Measurements from ENCODE around the gene BCL11B. TPM values are rescaled to one million over a fixed set of nuclear protein-coding genes. Genes with fewer than 3 reads are reported as not detected.
"Not testable (repeated sequence)": the region's sequence is repeated elsewhere in the genome, so short reads cannot be mapped to it uniquely, and the experiment has no call there.

The BCL11B gene
- total RNA-seq, 2 experiments from 2014 or later: 62.1 to 66.2 TPM

DNA sequence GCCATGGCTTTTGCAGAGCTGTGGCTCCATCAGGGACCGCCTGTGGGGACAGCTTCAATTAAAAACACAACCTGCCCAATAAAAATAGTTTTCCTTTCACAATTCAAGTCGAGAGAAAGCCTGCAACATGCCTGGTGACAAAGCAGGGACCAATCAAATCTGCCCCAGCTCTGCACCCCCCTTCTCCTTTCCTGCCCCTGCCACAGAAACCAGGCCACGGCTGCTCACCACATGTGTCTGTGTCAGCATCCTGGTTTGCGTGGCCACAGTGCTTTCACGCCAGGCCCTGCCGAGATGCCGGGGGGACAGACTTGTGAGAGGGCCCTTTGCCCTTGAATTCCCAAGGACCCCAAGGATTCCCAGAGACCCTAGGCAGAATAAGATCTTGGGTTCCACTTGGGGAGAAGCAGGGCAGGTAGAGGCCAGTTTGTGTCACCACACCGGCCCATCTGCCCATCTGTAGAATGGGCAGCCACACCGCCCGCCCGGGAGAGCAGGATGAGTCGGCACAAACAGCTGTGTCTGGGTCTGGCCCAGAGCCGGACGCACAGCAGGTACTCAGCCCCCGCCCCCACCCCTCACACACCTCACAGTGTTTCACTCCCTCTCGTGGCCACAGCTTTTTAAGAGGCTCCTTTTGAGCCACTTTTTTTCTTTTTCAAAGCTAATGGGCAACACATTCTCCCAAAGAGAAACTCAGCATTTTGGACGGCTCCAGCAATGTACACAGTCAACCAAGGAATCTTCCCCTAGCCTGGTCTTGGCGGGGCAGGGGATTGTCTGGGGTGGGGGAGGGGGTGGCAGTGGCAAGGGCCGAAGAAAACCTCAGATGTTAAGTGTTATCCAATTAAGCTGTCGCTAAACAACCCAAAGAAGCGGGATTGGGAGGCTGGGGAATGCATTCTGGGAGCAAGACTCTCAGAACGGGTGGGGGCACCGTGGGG is 41.5 kb downstream of the BCL11B start:
- H3K27me3 Mint-ChIP-seq: no peaks in the 10 kb centered on the region
- H3K9me3 Mint-ChIP-seq (ENCODE audit: low read depth): peaks cover 3% of the 10 kb centered on the region
- H3K27ac Mint-ChIP-seq: peak overlapping the region; percentile 88
- H3K4me3 Mint-ChIP-seq: peak overlapping the region; percentile 67
- peaks cover 60% of the 10 kb centered on the region for H3K36me3 Mint-ChIP-seq (ENCODE audit: low read depth)
- CTCF ChIA-PET: interaction anchor here (0.6 to 3.6 kb wide), 18 partner anchors 10 to 1048 kb away, joined by 3 to 17 read pairs (median 4); no protein-coding TSS in a partner anchor
- ATAC-seq: peak; percentile 55
- intact Hi-C loops (cut with DNase I, micrococcal nuclease): loop anchor here (1.0 to 10.0 kb wide), 7 partner anchors 14 to 1256 kb away; partner anchors contain the start of gene EVL (in 1 of the 2)
- POLR2A ChIA-PET: interaction anchor here (0.7 to 1.4 kb wide), 10 partner anchors 12 to 40 kb away, joined by 3 to 9 read pairs (median 4); no protein-coding TSS in a partner anchor
- H3K4me1 Mint-ChIP-seq: peaks cover 93% of the 10 kb centered on the region
- DNase-seq: peak; percentile 91

DNA sequence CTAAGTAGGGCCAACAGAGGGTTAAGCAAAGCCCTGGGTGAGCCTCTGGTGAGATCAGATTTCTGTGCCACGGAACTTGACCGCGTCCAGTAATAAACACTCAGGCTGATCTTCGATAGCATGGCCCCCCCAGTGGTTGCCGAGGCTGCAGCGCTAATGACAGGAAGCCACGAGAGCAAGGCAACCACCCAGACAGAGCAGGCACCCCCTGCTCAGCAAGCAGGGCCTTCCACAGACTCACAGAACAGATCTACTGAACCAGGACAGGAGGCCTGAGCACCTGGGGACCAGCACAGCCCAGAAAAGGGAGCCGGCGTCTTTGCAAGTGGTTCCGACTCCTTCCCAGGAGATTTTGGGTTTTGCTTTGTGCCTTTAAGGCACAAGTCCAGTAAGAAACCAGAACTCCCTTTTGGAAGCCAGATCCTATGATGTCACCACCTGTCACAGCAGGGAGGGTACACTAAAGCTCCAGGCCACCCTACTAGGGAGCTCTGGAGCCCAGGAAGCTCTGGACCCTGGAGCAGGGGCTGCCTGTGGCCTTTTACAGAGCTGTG is 42.3 kb downstream of the BCL11B start:
- H3K4me3 Mint-ChIP-seq: peak overlapping the region; percentile 67
- no peak for DNase-seq
- CTCF ChIA-PET: interaction anchor here (0.5 to 3.6 kb wide), 14 partner anchors 10 to 42 kb away, joined by 3 to 17 read pairs (median 6); no protein-coding TSS in a partner anchor
- no peaks in the 10 kb centered on the region for H3K27me3 Mint-ChIP-seq
- peaks cover 95% of the 10 kb centered on the region for H3K4me1 Mint-ChIP-seq
- intact Hi-C loops (cut with DNase I, micrococcal nuclease): loop anchor here (1.0 to 10.0 kb wide), 7 partner anchors 13 to 1255 kb away; partner anchors contain the start of gene EVL (in 1 of the 2)
- peaks cover 3% of the 10 kb centered on the region for H3K9me3 Mint-ChIP-seq (ENCODE audit: low read depth)
- POLR2A ChIA-PET: interaction anchor here (0.7 to 1.4 kb wide), 7 partner anchors 13 to 39 kb away, joined by 3 to 5 read pairs (median 3); no protein-coding TSS in a partner anchor
- ATAC-seq: no peak
- peak overlapping the region; percentile 88 for H3K27ac Mint-ChIP-seq
- peaks cover 67% of the 10 kb centered on the region for H3K36me3 Mint-ChIP-seq (ENCODE audit: low read depth)

DNA sequence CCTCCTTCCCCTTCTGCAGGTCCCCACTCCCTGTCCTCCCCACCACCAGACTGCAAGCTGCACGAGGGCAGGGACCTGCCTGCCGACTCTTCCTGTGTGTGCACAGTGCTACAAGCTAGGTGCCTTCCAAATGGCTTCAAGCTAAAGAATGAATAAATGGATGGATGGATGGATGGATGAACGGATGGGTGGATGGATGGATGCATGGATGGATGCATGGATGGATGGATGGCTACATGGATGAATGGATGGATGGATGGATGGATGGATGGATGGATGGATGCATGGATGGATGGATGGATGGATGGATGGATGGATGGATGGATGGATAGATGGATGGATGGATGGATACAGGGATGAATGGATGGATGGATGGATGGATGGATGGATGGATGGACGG is 43.2 kb downstream of the BCL11B start:
- H3K27me3 Mint-ChIP-seq; intact Hi-C loops (cut with DNase I, micrococcal nuclease); H3K9me3 Mint-ChIP-seq (ENCODE audit: low read depth); ATAC-seq; DNase-seq: not testable (repeated sequence)
- Mint-ChIP-seq H3K4me3 (peak overlapping the region; percentile 67), H3K36me3 (ENCODE audit: low read depth) (peaks cover 72% of the 10 kb centered on the region), H3K27ac (peak overlapping the region; percentile 88), H3K4me1 (peaks cover 96% of the 10 kb centered on the region)
- CTCF ChIA-PET: interaction anchor here (0.5 to 4.7 kb wide), 5 partner anchors 8 to 38 kb away, joined by 4 to 18 read pairs (median 14); no protein-coding TSS in a partner anchor
- POLR2A ChIA-PET: interaction anchor here (0.6 to 1.4 kb wide), 4 partner anchors 9 to 38 kb away, joined by 3 to 6 read pairs (median 4); no protein-coding TSS in a partner anchor

DNA sequence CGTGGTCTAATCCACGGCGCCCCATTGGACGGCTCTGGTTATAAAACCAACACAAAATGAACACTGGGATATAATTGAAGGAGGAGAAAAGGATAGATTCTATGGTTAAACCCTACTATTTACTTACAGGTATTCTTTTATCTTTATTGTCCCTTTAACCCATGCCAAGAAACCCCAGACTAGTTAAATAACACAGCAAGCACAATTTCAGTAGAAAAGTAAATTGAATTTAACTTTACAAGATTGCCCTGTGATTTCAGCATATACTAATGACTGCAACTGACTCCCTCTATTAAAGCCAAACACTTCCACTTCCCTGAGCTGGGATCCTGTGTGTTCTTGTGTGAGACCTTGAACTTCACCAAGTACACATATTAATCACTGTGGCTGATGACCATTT is 45.3 kb downstream of the BCL11B start:
- Mint-ChIP-seq H3K27ac (peak overlapping the region; percentile 88), H3K9me3 (ENCODE audit: low read depth) (peaks cover 3% of the 10 kb centered on the region), H3K27me3 (no peaks in the 10 kb centered on the region), H3K36me3 (ENCODE audit: low read depth) (peaks cover 82% of the 10 kb centered on the region), H3K4me3 (peak overlapping the region; percentile 37), H3K4me1 (peaks cover 96% of the 10 kb centered on the region)
- ChIA-PET CTCF (interaction anchor here (0.8 to 4.7 kb wide), 8 partner anchors 10 to 42 kb away, joined by 3 to 18 read pairs (median 4); no protein-coding TSS in a partner anchor), POLR2A (interaction anchor here (0.6 to 0.9 kb wide), 3 partner anchors 14 to 1086 kb away, joined by 4 to 5 read pairs (median 4); no protein-coding TSS in a partner anchor)
- no peak for DNase-seq
- peak; percentile 20 for ATAC-seq
- intact Hi-C loops (cut with DNase I, micrococcal nuclease): no loop called here

DNA sequence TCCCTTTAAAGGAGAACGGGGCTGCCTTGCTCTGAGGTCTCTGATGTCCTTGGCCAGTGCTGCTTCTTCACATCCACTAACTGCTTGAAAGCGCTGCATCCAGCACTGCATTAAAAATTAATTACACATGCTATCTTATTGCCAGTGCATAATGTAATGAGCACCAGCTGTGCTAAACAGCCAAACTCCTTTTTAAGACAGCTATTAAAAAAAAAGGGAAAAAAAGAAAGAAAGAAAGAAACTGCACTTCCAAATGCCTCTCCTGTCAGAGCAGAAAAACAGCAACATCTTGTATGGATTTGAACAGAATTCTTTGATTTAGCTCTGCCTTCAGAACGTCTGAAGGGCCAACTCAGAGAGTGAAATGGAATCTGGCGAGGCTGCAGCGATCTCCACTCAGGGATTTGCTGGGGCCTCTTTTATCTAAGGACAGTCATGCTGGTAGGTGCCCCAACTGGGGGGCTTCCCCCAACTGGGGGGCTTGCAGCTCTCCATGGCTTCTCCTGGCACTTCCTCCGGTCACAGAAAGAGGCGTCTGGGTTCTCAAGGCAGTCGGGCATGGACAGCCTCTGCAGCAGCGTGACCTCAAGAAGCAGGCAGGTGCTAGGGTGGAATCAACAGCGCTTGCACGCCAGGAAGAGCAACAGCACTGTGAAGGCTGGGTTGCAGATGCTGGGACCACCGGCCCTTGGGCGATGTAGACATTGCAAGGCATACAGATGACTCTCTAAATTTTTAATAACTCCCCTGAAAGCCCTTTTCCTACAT is 46.4 kb downstream of the BCL11B start:
- intact Hi-C loops (cut with DNase I, micrococcal nuclease): no loop called here
- H3K27me3 Mint-ChIP-seq: no peaks in the 10 kb centered on the region
- peak overlapping the region; percentile 37 for H3K4me3 Mint-ChIP-seq
- no peak for DNase-seq
- peak overlapping the region; percentile 88 for H3K27ac Mint-ChIP-seq
- H3K9me3 Mint-ChIP-seq (ENCODE audit: low read depth): peaks cover 3% of the 10 kb centered on the region
- POLR2A ChIA-PET: interaction anchor here (0.7 to 1.2 kb wide), 3 partner anchors 10 to 23 kb away, joined by 3 to 5 read pairs (median 4); no protein-coding TSS in a partner anchor
- H3K4me1 Mint-ChIP-seq: peaks cover 97% of the 10 kb centered on the region
- H3K36me3 Mint-ChIP-seq (ENCODE audit: low read depth): peaks cover 87% of the 10 kb centered on the region
- CTCF ChIA-PET: interaction anchor here (0.7 to 4.7 kb wide), 16 partner anchors 7 to 846 kb away, joined by 3 to 18 read pairs (median 4); no protein-coding TSS in a partner anchor
- no peak for ATAC-seq

DNA sequence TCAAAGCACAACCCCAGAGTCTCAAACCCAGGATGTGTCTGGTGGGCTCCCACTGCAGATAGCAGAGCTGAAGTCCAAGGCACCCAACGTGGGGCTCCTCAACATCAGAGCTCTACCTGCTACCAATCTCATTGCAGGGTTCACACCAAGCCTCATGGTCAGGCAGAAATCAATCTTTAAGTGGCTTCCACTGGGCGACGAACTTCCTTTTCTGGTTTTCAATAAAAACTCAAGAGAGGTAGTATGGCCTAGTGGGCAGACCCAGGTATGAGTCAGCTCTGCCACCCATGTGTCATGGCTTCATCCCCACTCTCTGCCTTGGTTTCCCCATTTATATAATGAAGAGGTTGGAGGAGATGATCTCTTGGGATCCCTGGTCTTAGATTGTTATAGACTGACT is 47.0 kb downstream of the BCL11B start:
- POLR2A ChIA-PET: interaction anchor here (1.0 to 1.2 kb wide), 3 partner anchors 9 to 17 kb away, joined by 3 to 5 read pairs (median 4); no protein-coding TSS in a partner anchor
- CTCF ChIA-PET: interaction anchor here (0.6 to 4.7 kb wide), 13 partner anchors 8 to 1084 kb away, joined by 3 to 18 read pairs (median 4); no protein-coding TSS in a partner anchor
- DNase-seq: no peak
- Mint-ChIP-seq H3K36me3 (ENCODE audit: low read depth) (peaks cover 88% of the 10 kb centered on the region), H3K27me3 (no peaks in the 10 kb centered on the region), H3K9me3 (ENCODE audit: low read depth) (peaks cover 3% of the 10 kb centered on the region), H3K4me1 (peaks cover 96% of the 10 kb centered on the region), H3K27ac (peak overlapping the region; percentile 88), H3K4me3 (peak overlapping the region; percentile 43)
- peak; percentile 8 for ATAC-seq
- intact Hi-C loops (cut with DNase I, micrococcal nuclease): no loop called here

DNA sequence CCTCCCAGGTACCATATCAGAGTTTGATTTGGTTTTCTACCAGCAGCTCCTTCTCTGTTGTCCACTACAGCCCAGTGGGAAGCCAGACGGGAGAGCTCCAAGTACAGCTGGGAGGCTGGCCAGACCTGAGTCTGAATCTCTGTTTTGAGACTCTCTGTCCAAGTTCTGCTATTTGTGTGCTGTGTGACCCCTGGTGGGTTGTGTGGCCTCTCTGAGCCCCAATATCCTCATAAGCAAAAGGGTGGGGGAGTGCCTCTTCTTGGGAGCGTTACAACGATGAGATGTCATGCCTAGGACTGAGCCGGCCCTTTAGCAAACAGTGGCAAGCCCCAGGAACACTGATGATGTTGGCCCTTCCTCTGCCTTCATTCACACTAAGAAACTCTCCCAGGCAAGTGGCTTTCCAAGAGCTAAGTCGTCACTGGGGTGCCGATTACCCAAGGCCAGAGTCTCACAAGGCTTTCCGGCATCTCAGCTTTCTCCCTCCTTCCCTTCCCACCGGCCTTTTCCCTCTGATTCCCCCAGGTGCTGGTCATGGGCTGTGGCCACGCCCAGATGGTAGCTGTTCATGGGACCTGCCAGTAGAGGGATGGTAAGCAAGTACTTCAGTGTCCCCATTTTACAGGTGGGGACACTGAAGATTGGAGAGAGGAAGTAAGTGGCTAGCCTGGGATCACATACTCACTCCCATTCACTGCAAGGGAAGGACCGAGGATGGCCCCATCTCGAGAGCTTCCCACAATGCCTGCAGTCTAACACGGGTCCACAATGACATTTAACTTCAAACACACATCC is 47.7 kb downstream of the BCL11B start:
- Mint-ChIP-seq H3K4me3 (peak overlapping the region; percentile 43), H3K36me3 (ENCODE audit: low read depth) (peaks cover 85% of the 10 kb centered on the region), H3K9me3 (ENCODE audit: low read depth) (peaks cover 3% of the 10 kb centered on the region), H3K27me3 (no peaks in the 10 kb centered on the region), H3K4me1 (peaks cover 95% of the 10 kb centered on the region), H3K27ac (peak overlapping the region; percentile 88)
- ChIA-PET CTCF (interaction anchor here (0.6 to 4.7 kb wide), 16 partner anchors 9 to 1084 kb away, joined by 3 to 18 read pairs (median 3); no protein-coding TSS in a partner anchor), POLR2A (interaction anchor here (1.0 to 1.2 kb wide), 4 partner anchors 10 to 1019 kb away, joined by 3 read pairs; partner anchors contain the start of gene BCL11B)
- intact Hi-C loops (cut with DNase I, micrococcal nuclease): no loop called here
- peak; percentile 19 for ATAC-seq
- DNase-seq: no peak

DNA sequence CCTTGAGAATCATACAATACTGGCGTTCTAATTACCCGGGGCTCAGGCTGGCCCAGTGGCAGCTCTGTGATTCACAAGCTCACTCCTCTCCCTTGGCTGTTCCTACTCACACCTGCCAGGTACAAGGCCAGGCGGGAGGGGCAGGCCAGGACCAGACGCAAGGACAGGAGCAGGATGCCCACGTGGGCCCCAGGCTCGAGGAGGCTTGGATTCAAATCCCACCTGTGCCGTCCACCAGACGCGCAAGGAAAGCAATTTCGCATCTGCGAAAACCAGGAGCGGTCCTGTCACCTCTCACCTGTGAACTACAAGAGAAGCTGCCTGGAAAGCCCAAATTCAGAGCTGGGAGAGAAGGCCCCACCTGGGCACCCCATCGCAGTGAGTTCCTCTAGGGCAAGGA is 50.6 kb downstream of the BCL11B start:
- Mint-ChIP-seq H3K27ac (peak overlapping the region; percentile 88), H3K4me1 (peaks cover 92% of the 10 kb centered on the region), H3K9me3 (ENCODE audit: low read depth) (no peaks in the 10 kb centered on the region), H3K36me3 (ENCODE audit: low read depth) (peaks cover 72% of the 10 kb centered on the region), H3K4me3 (no peak overlapping the region), H3K27me3 (no peaks in the 10 kb centered on the region)
- intact Hi-C loops (cut with DNase I, micrococcal nuclease): no loop called here
- POLR2A ChIA-PET: no interaction called here
- CTCF ChIA-PET: interaction anchor here (0.6 to 2.1 kb wide), 4 partner anchors 12 to 990 kb away, joined by 3 to 8 read pairs (median 4); no protein-coding TSS in a partner anchor
- no peak for ATAC-seq
- DNase-seq: no peak

DNA sequence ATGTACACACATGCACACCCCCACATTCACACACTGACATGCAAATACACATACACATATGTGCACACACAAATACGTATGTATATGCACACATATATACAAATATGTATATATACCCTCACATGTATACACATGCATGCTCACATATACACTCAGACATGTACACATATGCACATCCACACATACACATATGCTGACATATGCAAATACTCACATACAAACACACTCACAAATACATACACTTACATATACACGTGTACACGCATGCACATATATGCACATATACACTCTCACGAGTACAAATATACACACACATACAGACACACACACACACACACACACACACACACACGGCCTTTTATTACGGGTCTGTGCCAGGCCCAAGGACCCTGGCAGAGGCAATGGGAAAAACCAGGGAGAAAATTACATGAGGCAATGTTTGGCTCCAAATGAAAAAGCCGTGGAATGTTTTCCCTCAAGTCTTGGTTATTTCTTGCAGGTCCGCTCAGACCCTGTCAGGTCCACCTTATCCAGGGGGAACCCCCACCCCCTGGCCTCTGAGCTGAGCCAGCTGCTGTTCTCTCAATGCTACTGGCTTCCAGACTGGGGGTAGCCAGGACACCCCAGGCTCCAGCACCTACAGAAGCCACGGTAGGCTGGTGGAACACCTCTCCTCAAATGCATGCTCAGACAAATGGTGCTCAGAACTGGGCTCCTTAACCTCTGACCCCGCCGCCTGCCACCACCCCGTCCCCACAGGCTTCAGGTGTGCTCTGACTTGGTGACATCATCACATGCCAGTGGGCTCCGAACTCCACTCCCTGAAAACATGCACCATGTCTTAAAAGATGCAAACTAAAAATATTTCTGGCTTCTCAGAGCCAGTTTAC is 54.7 kb downstream of the BCL11B start:
- intact Hi-C loops (cut with DNase I, micrococcal nuclease): loop anchor here in 1 of 2 experiments (2.0 kb wide), 2 partner anchors 13 to 17 kb away; no protein-coding TSS in a partner anchor
- H3K27me3 Mint-ChIP-seq: no peaks in the 10 kb centered on the region
- ATAC-seq (no peak), DNase-seq (no peak)
- peaks cover 91% of the 10 kb centered on the region for H3K4me1 Mint-ChIP-seq
- ChIA-PET CTCF (interaction anchor here (0.6 to 1.5 kb wide), 5 partner anchors 10 to 28 kb away, joined by 3 to 8 read pairs (median 3); no protein-coding TSS in a partner anchor), POLR2A (interaction anchor here (0.6 to 1.1 kb wide), 3 partner anchors 12 to 54 kb away, joined by 3 to 8 read pairs (median 4); partner anchors contain the start of gene BCL11B)
- H3K4me3 Mint-ChIP-seq: peak overlapping the region; percentile 57
- H3K27ac Mint-ChIP-seq: peak overlapping the region; percentile 79
- peaks cover 53% of the 10 kb centered on the region for H3K36me3 Mint-ChIP-seq (ENCODE audit: low read depth)
- no peaks in the 10 kb centered on the region for H3K9me3 Mint-ChIP-seq (ENCODE audit: low read depth)

Data from activated CD4-positive, alpha-beta T cell treated with anti-CD3 and anti-CD28 coated beads for 36 hours (primary cell).